ENCODE results near the gene DCLK1. TPM values are rescaled to one million over a fixed set of nuclear protein-coding genes. Genes with fewer than 3 reads are reported as not detected.

DCLK1 gene
- total RNA-seq, 1 experiment from 2014 or later, result not detected

- ChIA-PET CTCF (interaction anchor here (1.1 kb wide), 1 partner anchor 20 kb away, joined by 3 read pairs; no protein-coding TSS in a partner anchor), POLR2A (no interaction called here)
- H3K4me1 ChIP-seq, result no peaks in the 10 kb centered on the region
- no peaks in the 10 kb centered on the region for H3K9me3 Mint-ChIP-seq (ENCODE audit: unreplicated experiment)
- no peak overlapping the region for H3K27ac Mint-ChIP-seq (ENCODE audit: unreplicated experiment)
- no peak overlapping the region for H3K4me3 Mint-ChIP-seq (ENCODE audit: unreplicated experiment)
- no peaks in the 10 kb centered on the region for H3K36me3 ChIP-seq (ENCODE audit: control insufficient read depth, insufficient read depth, low read length)
- H3K4me3 ChIP-seq (ENCODE audit: low read depth, low read length), result no peak overlapping the region
- H3K9me3 ChIP-seq, result no peaks in the 10 kb centered on the region
- no peak for TF ChIP-seq CTCF (IDR thresholded peaks at IDR 0.05; ENCODE audit: insufficient read depth in 1 of 2, low read depth in 1 of 2, low read length in 1 of 2, severe bottlenecking in 1 of 2, unreplicated experiment in 1 of 2)
- DNase-seq, result no peak
- BruUV-seq (replicated peaks), result no TSS peak
- H3K36me3 Mint-ChIP-seq (ENCODE audit: insufficient read depth, unreplicated experiment), result no peaks in the 10 kb centered on the region
- no peaks in the 10 kb centered on the region for H3K27me3 ChIP-seq (replicated peaks; ENCODE audit: control insufficient read depth, insufficient read depth, low read length)
- peaks cover 5% of the 10 kb centered on the region for H3K27me3 Mint-ChIP-seq (ENCODE audit: insufficient read depth, unreplicated experiment)
- H3K4me1 Mint-ChIP-seq (ENCODE audit: low read depth, unreplicated experiment), result no peaks in the 10 kb centered on the region
- intact Hi-C loops (cut with micrococcal nuclease; ENCODE audit: unreplicated experiment), result no loop called here
Measured at GRCh38 chr13:35797991-35798390, 333.2 kb downstream of the DCLK1 start.

GRCh38 chr13:35797244-35797643 is 333.9 kb downstream of the DCLK1 start:
- no peak for TF ChIP-seq CTCF (IDR thresholded peaks at IDR 0.05; ENCODE audit: insufficient read depth in 1 of 2, low read depth in 1 of 2, low read length in 1 of 2, severe bottlenecking in 1 of 2, unreplicated experiment in 1 of 2)
- Mint-ChIP-seq H3K36me3 (ENCODE audit: insufficient read depth, unreplicated experiment) (no peaks in the 10 kb centered on the region), H3K4me3 (ENCODE audit: unreplicated experiment) (no peak overlapping the region), H3K9me3 (ENCODE audit: unreplicated experiment) (no peaks in the 10 kb centered on the region), H3K27me3 (ENCODE audit: insufficient read depth, unreplicated experiment) (peaks cover 5% of the 10 kb centered on the region), H3K4me1 (ENCODE audit: low read depth, unreplicated experiment) (no peaks in the 10 kb centered on the region), H3K27ac (ENCODE audit: unreplicated experiment) (no peak overlapping the region)
- no peak overlapping the region for H3K4me3 ChIP-seq (ENCODE audit: low read depth, low read length)
- intact Hi-C loops (cut with micrococcal nuclease; ENCODE audit: unreplicated experiment), result no loop called here
- BruUV-seq (replicated peaks), result no TSS peak
- ChIA-PET POLR2A (no interaction called here), CTCF (interaction anchor here (1.1 kb wide), 1 partner anchor 21 kb away, joined by 3 read pairs; no protein-coding TSS in a partner anchor)
- H3K36me3 ChIP-seq (ENCODE audit: control insufficient read depth, insufficient read depth, low read length), result no peaks in the 10 kb centered on the region
- no peaks in the 10 kb centered on the region for H3K9me3 ChIP-seq
- no peaks in the 10 kb centered on the region for H3K4me1 ChIP-seq
- no peaks in the 10 kb centered on the region for H3K27me3 ChIP-seq (replicated peaks; ENCODE audit: control insufficient read depth, insufficient read depth, low read length)
- DNase-seq, result no peak

- H3K4me1 Mint-ChIP-seq (ENCODE audit: low read depth, unreplicated experiment), result no peaks in the 10 kb centered on the region
- H3K4me3 Mint-ChIP-seq (ENCODE audit: unreplicated experiment), result no peak overlapping the region
- Histone ChIP-seq H3K4me3 (ENCODE audit: low read depth, low read length) (no peak overlapping the region), H3K9me3 (no peaks in the 10 kb centered on the region), H3K27me3 (replicated peaks; ENCODE audit: control insufficient read depth, insufficient read depth, low read length) (no peaks in the 10 kb centered on the region), H3K36me3 (ENCODE audit: control insufficient read depth, insufficient read depth, low read length) (no peaks in the 10 kb centered on the region), H3K4me1 (no peaks in the 10 kb centered on the region)
- H3K27ac Mint-ChIP-seq (ENCODE audit: unreplicated experiment), result no peak overlapping the region
- intact Hi-C loops (cut with micrococcal nuclease; ENCODE audit: unreplicated experiment), result no loop called here
- no peak for TF ChIP-seq CTCF (IDR thresholded peaks at IDR 0.05; ENCODE audit: insufficient read depth in 1 of 2, low read depth in 1 of 2, low read length in 1 of 2, severe bottlenecking in 1 of 2, unreplicated experiment in 1 of 2)
- POLR2A ChIA-PET, result no interaction called here
- H3K9me3 Mint-ChIP-seq (ENCODE audit: unreplicated experiment), result no peaks in the 10 kb centered on the region
- H3K27me3 Mint-ChIP-seq (ENCODE audit: insufficient read depth, unreplicated experiment), result peaks cover 8% of the 10 kb centered on the region
- DNase-seq, result no peak
- CTCF ChIA-PET, result no interaction called here
- no TSS peak for BruUV-seq (replicated peaks)
- no peaks in the 10 kb centered on the region for H3K36me3 Mint-ChIP-seq (ENCODE audit: insufficient read depth, unreplicated experiment)
Measured at GRCh38 chr13:35796623-35797022, 334.6 kb downstream of the DCLK1 start.
